Fibroblast of skin of right quadriceps (primary cell): ENCODE results near the gene LEMD2.

Experiments used
- DNase-seq: peaks from one replicate; pipeline ENCODE4 v3.0.0-alpha.2; 2013

LEMD2 gene

GRCh38 chr6:33772082-33772830 lies 16.7 kb downstream of the LEMD2 start:
- no peak for DNase-seq

- peak; percentile 100 for DNase-seq
Observed at GRCh38 chr6:33771146-33772081, 17.5 kb downstream of the LEMD2 start.

- DNase-seq = no peak
Observed at GRCh38 chr6:33770833-33771145, 18.1 kb downstream of the LEMD2 start.

GRCh38 chr6:33770124-33770832 lies 18.7 kb downstream of the LEMD2 start:
- DNase-seq = no peak

- no peak for DNase-seq
Observed at GRCh38 chr6:33769248-33769821, 19.6 kb downstream of the LEMD2 start.

GRCh38 chr6:33768644-33769120 lies 20.2 kb downstream of the LEMD2 start:
- peak; percentile 73 for DNase-seq

GRCh38 chr6:33766921-33767907 lies 21.7 kb downstream of the LEMD2 start:
- no peak for DNase-seq

- DNase-seq = no peak
Observed at GRCh38 chr6:33765368-33765767, 23.6 kb downstream of the LEMD2 start.

GRCh38 chr6:33764036-33764435 lies 24.9 kb downstream of the LEMD2 start:
- DNase-seq = no peak

GRCh38 chr6:33763483-33763882 lies 25.4 kb downstream of the LEMD2 start:
- DNase-seq = peak; percentile 10

- no peak for DNase-seq
Observed at GRCh38 chr6:33762713-33763112, 26.2 kb downstream of the LEMD2 start.

- peak; percentile 21 for DNase-seq
Observed at GRCh38 chr6:33761922-33762629, 26.9 kb downstream of the LEMD2 start.

GRCh38 chr6:33761581-33761921 lies 27.4 kb downstream of the LEMD2 start:
- DNase-seq = no peak

- no peak for DNase-seq
Observed at GRCh38 chr6:33759887-33760629, 28.9 kb downstream of the LEMD2 start.

GRCh38 chr6:33758815-33759216 lies 30.1 kb downstream of the LEMD2 start:
- no peak for DNase-seq

- DNase-seq = no peak
Observed at GRCh38 chr6:33757906-33758305, 31.0 kb downstream of the LEMD2 start.

GRCh38 chr6:33757113-33757512 lies 31.8 kb downstream of the LEMD2 start:
- DNase-seq = no peak

GRCh38 chr6:33756211-33756954 lies 32.5 kb downstream of the LEMD2 start:
- DNase-seq = no peak

GRCh38 chr6:33755070-33755869 lies 33.7 kb downstream of the LEMD2 start:
- DNase-seq = no peak
